Germinal center (tissue), 1 donor: ENCODE results near the gene PNMA6E.

Experiments used
- DNase-seq: peaks from one replicate; pipeline ENCODE4 v3.0.0; 2012; ENCODE audit warnings: mixed read lengths, low spot score

The PNMA6E gene

GRCh38 chrX:153401133-153401764 is at the start of gene PNMA6E:
PNMA6E (minus strand) TSS chrX:153401350; CDS start chrX:153398849, 2,501 bp downstream.
- DNase-seq, result no peak

GRCh38 chrX:153450949-153451277 is 49.8 kb upstream of the PNMA6E start:
- no peak for DNase-seq

GRCh38 chrX:153450114-153450948 is 49.2 kb upstream of the PNMA6E start:
- DNase-seq, result no peak

GRCh38 chrX:153449368-153450113 is 48.4 kb upstream of the PNMA6E start:
- no peak for DNase-seq

GRCh38 chrX:153448556-153449367 is 47.6 kb upstream of the PNMA6E start:
- DNase-seq, result no peak

GRCh38 chrX:153447581-153447960 is 46.4 kb upstream of the PNMA6E start:
- no peak for DNase-seq

GRCh38 chrX:153446950-153447580 is 45.9 kb upstream of the PNMA6E start:
- DNase-seq, result no peak

- DNase-seq, result no peak
Measured at GRCh38 chrX:153446636-153446936, 45.4 kb upstream of the PNMA6E start.

GRCh38 chrX:153445856-153446635 is 44.9 kb upstream of the PNMA6E start, which contains the start of gene TREX2:
TREX2 (minus strand) TSS chrX:153446056; CDS start chrX:153445430, 626 bp downstream.
- DNase-seq, result no peak

GRCh38 chrX:153445106-153445855 is 44.1 kb upstream of the PNMA6E start:
- no peak for DNase-seq

- no peak for DNase-seq
Measured at GRCh38 chrX:153444333-153445011, 43.3 kb upstream of the PNMA6E start.

- DNase-seq, result no peak
Measured at GRCh38 chrX:153443476-153444332, 42.6 kb upstream of the PNMA6E start.

GRCh38 chrX:153442463-153442862 is 41.3 kb upstream of the PNMA6E start:
- DNase-seq, result no peak

- DNase-seq, result no peak
Measured at GRCh38 chrX:153441981-153442380, 40.8 kb upstream of the PNMA6E start.

GRCh38 chrX:153441296-153441695 is 40.1 kb upstream of the PNMA6E start:
- DNase-seq, result no peak

GRCh38 chrX:153440556-153441135 is 39.5 kb upstream of the PNMA6E start:
- no peak for DNase-seq

GRCh38 chrX:153439977-153440376 is 38.8 kb upstream of the PNMA6E start:
- DNase-seq, result no peak

- no peak for DNase-seq
Measured at GRCh38 chrX:153438532-153438931, 37.4 kb upstream of the PNMA6E start.
